B cell (primary cell): ENCODE results near the gene CPA4. TPM values are rescaled to one million over a fixed set of nuclear protein-coding genes. Genes with fewer than 3 reads are reported as not detected.

ENCODE experiments used
- ATAC-seq: fragments of 200-7000 bp; cut with Tn5 transposase; one replicate; pipeline ENCODE4 v1.10.0; 2021; ENCODE audit warnings: low read depth, mild to moderate bottlenecking, moderate number of reproducible peaks, moderate library complexity
- CTCF ChIA-PET: fragments of 350-600 bp; sonication (Branson Sonifier 250); formaldehyde crosslinking; loops from one replicate; lab custom pipeline; 2021; ENCODE audit warnings: antibody characterized with exemption, inconsistent platforms; lab: Charles Lee
- POLR2A ChIA-PET: fragments of 350-600 bp; sonication (Branson Sonifier 250); formaldehyde crosslinking; loops from one replicate; lab custom pipeline; 2021; ENCODE audit warnings: antibody characterized with exemption; lab: Charles Lee
- DNase-seq: peaks from one replicate; pipeline ENCODE4 v3.0.0; 2013
- H2AFZ ChIP-seq: 2 replicates; pipeline ENCODE4 v1.6.1; 2012; ENCODE audit warnings: mild to moderate bottlenecking, low read depth, low read length; ENCODE audit not compliant: insufficient read depth, poor library complexity, severe bottlenecking
- H3K27ac ChIP-seq, 2 donors: 1 replicate in 1 of 2; 2 replicates in 1 of 2; pipeline ENCODE4 v1.5.1; 2012 to 2013; ENCODE audit warnings: low read length in 2 of 2, mild to moderate bottlenecking in 2 of 2, moderate library complexity in 1 of 2
- H3K27me3 ChIP-seq, 4 experiments: fragments of 200-600 bp in 1 of 4; sonication (generic) in 1 of 4; replicated peaks in 1 of 4; 1 replicate in 2 of 4; 2 replicates in 2 of 4; pipeline versions ENCODE4 v1.6.1 to v1.7.0; 2013 to 2016; ENCODE audit warnings: low read length in 3 of 4, mild to moderate bottlenecking in 2 of 4, mixed read lengths in 1 of 4, moderate library complexity in 1 of 4; ENCODE audit not compliant: insufficient read depth in 4 of 4, control insufficient read depth in 3 of 4; ENCODE audit errors: control extremely low read depth in 1 of 4
- H3K36me3 ChIP-seq, 2 experiments: replicated peaks in 1 of 2; 1 replicate in 1 of 2; 2 replicates in 1 of 2; pipeline versions ENCODE4 v1.6.1 to v1.7.1; 2013; ENCODE audit warnings: low read length in 1 of 2; ENCODE audit not compliant: insufficient read depth in 2 of 2, control insufficient read depth in 1 of 2; ENCODE audit errors: control extremely low read depth in 1 of 2, extremely low read depth in 1 of 2
- H3K4me1 ChIP-seq, 2 donors: fragments of 200-600 bp in 1 of 2; sonication (generic) in 1 of 2; 1 replicate in 1 of 2; 2 replicates in 1 of 2; pipeline versions ENCODE4 v1.5.1 to v1.6.1; 2013 to 2017; ENCODE audit warnings: low read length in 2 of 2; ENCODE audit not compliant: control insufficient read depth in 2 of 2, insufficient read depth in 2 of 2
- H3K4me2 ChIP-seq: replicated peaks from 2 replicates; pipeline ENCODE3; 2012; ENCODE audit warnings: mild to moderate bottlenecking, low read depth, low read length; ENCODE audit not compliant: poor library complexity, severe bottlenecking
- H3K4me3 ChIP-seq, 5 experiments: fragments of 200-600 bp in 1 of 5; sonication (generic) in 1 of 5; 1 replicate in 3 of 5; 2 replicates in 2 of 5; pipeline versions ENCODE4 v1.5.1 to v1.7.0; 2011 to 2016; ENCODE audit warnings: low read length in 4 of 5, mild to moderate bottlenecking in 4 of 5, low read depth in 2 of 5, control low read depth in 1 of 5, moderate library complexity in 1 of 5; ENCODE audit not compliant: insufficient read depth in 1 of 5; ENCODE audit errors: control extremely low read depth in 1 of 5, extremely low read depth in 1 of 5
- H3K79me2 ChIP-seq: fragments of 200-600 bp; sonication (generic); one replicate; pipeline ENCODE4 v1.6.0; 2016; ENCODE audit warnings: low read length; ENCODE audit not compliant: control insufficient read depth, insufficient read depth
- H3K9ac ChIP-seq: fragments of 200-600 bp; sonication (generic); 2 replicates; pipeline ENCODE4 v1.6.1; 2017; ENCODE audit warnings: mild to moderate bottlenecking, low read length, moderate library complexity
- H3K9me3 ChIP-seq, 3 donors: one replicate each; pipeline versions ENCODE4 v1.6.1 to v1.7.1; 2013; ENCODE audit warnings: low read length in 2 of 3; ENCODE audit not compliant: control insufficient read depth in 2 of 3, insufficient read depth in 1 of 3; ENCODE audit errors: control extremely low read depth in 1 of 3
- H4K20me1 ChIP-seq: 2 replicates; pipeline ENCODE4 v1.6.0; 2012; ENCODE audit warnings: mild to moderate bottlenecking, low read length; ENCODE audit not compliant: insufficient read depth, control insufficient read depth, poor library complexity, severe bottlenecking
- H3K27ac Mint-ChIP-seq: one replicate; pipeline ENCODE4 v1.8.0; 2021; ENCODE audit warnings: mixed read lengths
- H3K27me3 Mint-ChIP-seq: one replicate; pipeline ENCODE4 v1.8.0; 2021; ENCODE audit warnings: mixed read lengths
- H3K4me1 Mint-ChIP-seq: one replicate; pipeline ENCODE4 v1.8.0; 2021; ENCODE audit warnings: mixed read lengths
- H3K4me3 Mint-ChIP-seq: one replicate; pipeline ENCODE4 v1.8.0; 2021; ENCODE audit warnings: mixed read lengths
- H3K9me3 Mint-ChIP-seq: one replicate; pipeline ENCODE4 v1.8.0; 2022; ENCODE audit warnings: mixed read lengths; ENCODE audit not compliant: insufficient read depth
- CTCF ChIP-seq: fragments of 200-600 bp; IDR thresholded peaks from one replicate; pipeline ENCODE4 v1.8.0; 2022; ENCODE audit warnings: antibody characterized with exemption, mild to moderate bottlenecking
- EZH2 ChIP-seq: IDR thresholded peaks from 2 replicates; pipeline ENCODE4 v1.6.1; 2012; ENCODE audit warnings: borderline replicate concordance, low read depth, mild to moderate bottlenecking, moderate library complexity, low read length; ENCODE audit not compliant: insufficient read depth, poor library complexity, severe bottlenecking
- WGBS: methylation state at CpG from one replicate; pipeline ENCODE4 v1.1.5; 2013; ENCODE audit warnings: missing lambda C conversion rate; ENCODE audit not compliant: insufficient coverage; 5-methylcytosine and 5-hydroxymethylcytosine counted together
- intact Hi-C: fragments of 100-400 bp; cut with micrococcal nuclease; formaldehyde crosslinking; loops from one replicate; pipeline ENCODE4 v1.10.0; 2022
- polyA plus RNA-seq: library from polyadenylated mRNA; depleted of rRNA; stranded (reverse); fragments of >200 nt; gene quantifications from 2 replicates; pipeline ENCODE4 v1.2.3, GENCODE V29; 2012
- total RNA-seq, 2 donors: library from RNA; stranded (reverse); fragments of 120-200 nt in 1 of 2; gene quantifications; 1 replicate in 1 of 2; 2 replicates in 1 of 2; pipeline versions ENCODE4 v1.2.3 to v1.2.4, GENCODE V29; 2013 to 2022

CPA4 gene
- total and polyA plus RNA-seq, 2 donors (not counting 1 experiment from before 2014, with no cell fraction given), result not detected

DNA sequence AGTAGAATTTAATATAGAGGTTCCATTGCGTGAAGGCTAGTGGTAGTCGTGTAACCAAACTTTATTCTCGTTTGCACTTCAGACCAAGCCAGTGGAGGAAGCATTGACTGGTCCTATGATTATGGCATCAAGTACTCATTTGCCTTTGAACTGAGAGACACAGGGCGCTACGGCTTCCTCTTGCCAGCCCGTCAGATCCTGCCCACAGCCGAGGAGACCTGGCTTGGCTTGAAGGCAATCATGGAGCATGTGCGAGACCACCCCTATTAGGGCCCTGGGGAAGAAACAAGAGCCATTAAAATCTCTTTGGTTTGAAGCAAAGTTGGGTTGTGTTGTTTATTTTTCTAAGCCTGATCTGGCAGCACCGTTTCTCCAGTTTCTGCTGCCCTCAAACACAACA, 3.5 kb upstream of the CPA4 start:
- DNase-seq (no peak), ATAC-seq (no peak)
- WGBS, result 91% methylated on average over 6 of the region's 9 CpGs
- POLR2A ChIA-PET, result no interaction called here
- H3K27me3 Mint-ChIP-seq, result peaks cover 4% of the 10 kb centered on the region
- H3K4me2 ChIP-seq, result no peak overlapping the region
- TF ChIP-seq CTCF, result no peak
- H3K4me1 Mint-ChIP-seq, result peaks cover 6% of the 10 kb centered on the region
- no peak overlapping the region for H3K4me3 Mint-ChIP-seq
- H3K4me3 ChIP-seq, result no peak overlapping the region
- CTCF ChIA-PET, result no interaction called here
- H2AFZ ChIP-seq, result no peak overlapping the region
- no peaks in the 10 kb centered on the region for H3K36me3 ChIP-seq
- no peaks in the 10 kb centered on the region for H4K20me1 ChIP-seq
- H3K27me3 ChIP-seq, result no peaks in the 10 kb centered on the region
- no peaks in the 10 kb centered on the region for H3K9me3 ChIP-seq
- H3K9ac ChIP-seq, result no peak overlapping the region
- H3K4me1 ChIP-seq, result peaks cover 9 to 11% of the 10 kb centered on the region in 2 donors
- intact Hi-C loops, result no loop called here
- no peak overlapping the region for H3K27ac ChIP-seq
- H3K79me2 ChIP-seq, result no peaks in the 10 kb centered on the region
- H3K9me3 Mint-ChIP-seq, result no peaks in the 10 kb centered on the region
- H3K27ac Mint-ChIP-seq, result no peak overlapping the region

DNA sequence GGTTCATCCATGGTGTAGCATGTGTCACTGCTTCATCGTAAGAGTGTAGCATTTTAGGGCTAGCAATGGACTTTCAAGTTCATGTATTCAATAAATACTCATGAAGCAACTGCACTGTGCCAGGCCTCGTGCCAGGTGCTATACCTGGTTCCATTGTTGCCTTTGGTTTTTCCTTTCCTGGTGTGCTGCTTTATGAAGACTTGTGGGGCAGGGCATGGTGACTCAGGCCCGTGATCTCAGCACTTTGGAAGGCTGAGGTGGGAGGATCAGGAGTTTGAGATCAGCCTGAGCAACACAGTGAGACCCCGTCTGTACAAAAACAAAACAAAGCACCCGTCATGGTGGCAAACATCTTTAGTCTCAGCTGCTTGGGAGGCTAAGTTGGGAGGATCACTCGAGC, 2.2 kb upstream of the CPA4 start:
- no peak for TF ChIP-seq EZH2
- no peak for TF ChIP-seq CTCF
- H3K4me1 ChIP-seq, result peaks cover 9 to 11% of the 10 kb centered on the region in 2 donors
- ATAC-seq, result no peak
- WGBS, result 98% methylated on average over 5 of the region's 6 CpGs
- no peaks in the 10 kb centered on the region for H3K36me3 ChIP-seq
- no peak overlapping the region for H3K4me3 Mint-ChIP-seq
- H2AFZ ChIP-seq, result no peak overlapping the region
- H3K27ac ChIP-seq, result no peak overlapping the region
- no peak overlapping the region for H3K27ac Mint-ChIP-seq
- no peak overlapping the region for H3K9ac ChIP-seq
- intact Hi-C loops, result no loop called here
- no peak overlapping the region for H3K4me3 ChIP-seq
- peaks cover 6% of the 10 kb centered on the region for H3K4me1 Mint-ChIP-seq
- no peaks in the 10 kb centered on the region for H3K9me3 Mint-ChIP-seq
- ChIA-PET POLR2A (no interaction called here), CTCF (no interaction called here)
- H3K4me2 ChIP-seq, result no peak overlapping the region
- H3K79me2 ChIP-seq, result no peaks in the 10 kb centered on the region
- no peaks in the 10 kb centered on the region for H3K27me3 Mint-ChIP-seq
- H4K20me1 ChIP-seq, result no peaks in the 10 kb centered on the region
- no peaks in the 10 kb centered on the region for H3K27me3 ChIP-seq
- DNase-seq, result no peak
- H3K9me3 ChIP-seq, result no peaks in the 10 kb centered on the region
